ENCODE data around the gene MANEAL. TPM values are rescaled to one million over a fixed set of nuclear protein-coding genes. Genes with fewer than 3 reads are reported as not detected.

MANEAL gene
- total and polyA plus RNA-seq, 2 of the 4 experiments (the other 2 are of a cell fraction) = 0.54 to 0.55 TPM

GRCh38 chr1:37752213-37752582 lies 41.4 kb upstream of the MANEAL start:
- Histone ChIP-seq H3K79me1 (ENCODE audit: low read depth in 1 of 2, low read length in 2 of 2) (no peaks in the 10 kb centered on the region), H4K20me1 (ENCODE audit: insufficient read depth, low read length) (no peaks in the 10 kb centered on the region), H2AFZ (replicated peaks; ENCODE audit: low read length, poor library complexity) (no peak overlapping the region), H4K8ac (ENCODE audit: low read depth in 2 of 2, low read length in 2 of 2) (no peak overlapping the region), H3K18ac (ENCODE audit: low read depth, low read length) (no peak overlapping the region), H2AK9ac (replicated peaks; ENCODE audit: low read depth, low read length, poor library complexity) (no peak overlapping the region), H3K9me3 (ENCODE audit: control insufficient read depth, insufficient read depth, low read length) (no peaks in the 10 kb centered on the region), H2BK120ac (ENCODE audit: low read depth, low read length) (no peak overlapping the region), H3K4ac (ENCODE audit: low read depth, low read length) (no peak overlapping the region), H3K9me1 (ENCODE audit: insufficient read depth, low read length) (no peaks in the 10 kb centered on the region), H2BK15ac (ENCODE audit: low read depth, low read length) (no peak overlapping the region), H3K56ac (ENCODE audit: extremely low read depth, insufficient read depth, low read length) (no peak overlapping the region), H2BK20ac (ENCODE audit: low read depth, low read length) (no peak overlapping the region), H3K36me3 (ENCODE audit: control insufficient read depth, insufficient read depth, low read length) (no peaks in the 10 kb centered on the region), H3K14ac (replicated peaks; ENCODE audit: low read depth, low read length) (no peak overlapping the region), H4K5ac (ENCODE audit: low read depth, low read length) (no peak overlapping the region), H2AK5ac (ENCODE audit: low read depth, low read length) (no peak overlapping the region), H3K27me3 (ENCODE audit: control insufficient read depth, insufficient read depth, low read length) (peaks cover 31% of the 10 kb centered on the region), H3K27ac (ENCODE audit: insufficient read depth, low read length) (no peak overlapping the region), H3K23ac (ENCODE audit: low read depth, low read length) (no peak overlapping the region), H4K91ac (ENCODE audit: insufficient read depth, low read depth, low read length) (no peak overlapping the region), H2BK5ac (ENCODE audit: low read depth, low read length, poor library complexity, severe bottlenecking) (no peak overlapping the region), H3K4me3 (ENCODE audit: insufficient read depth, low read depth, low read length) (no peak overlapping the region), H3K4me2 (ENCODE audit: low read depth, low read length) (no peak overlapping the region), H3K9ac (ENCODE audit: low read depth, low read length) (no peak overlapping the region), H3K4me1 (ENCODE audit: control insufficient read depth, insufficient read depth, low read length) (no peaks in the 10 kb centered on the region)
- CTCF ChIA-PET = no interaction called here
- in situ Hi-C loops (cut with MboI; ENCODE audit: low sequenced_read_pairs) (no loop called here), dilution Hi-C loops (cut with HindIII; ENCODE audit: low sequenced_read_pairs, unreplicated experiment) (no loop called here), intact Hi-C loops (cut with micrococcal nuclease) (no loop called here)
- 47% methylated on average over 5 of the region's 11 CpGs; no CpG with 5 or more reads in 1 of the 2 experiments for WGBS, 2 experiments (ENCODE audit: extremely low coverage in 2 of 2, insufficient read length in 1 of 2)
- ATAC-seq (ENCODE audit: low read depth) = no peak
- POLR2A ChIA-PET (ENCODE audit: unreplicated experiment) = no interaction called here
- BruUV-seq (replicated peaks) = no TSS peak
- no peak for DNase-seq
- TF ChIP-seq RAD21 (IDR thresholded peaks at IDR 0.05; ENCODE audit: low read length) (no peak), BHLHE40 (IDR thresholded peaks at IDR 0.05; ENCODE audit: low read depth, low read length) (no peak), MAZ (IDR thresholded peaks at IDR 0.05; ENCODE audit: borderline replicate concordance, low read depth, low read length) (no peak), NFE2L2 (IDR thresholded peaks at IDR 0.05; ENCODE audit: low read depth, low read length) (no peak), CHD1 (IDR thresholded peaks at IDR 0.05; ENCODE audit: low read depth, low read length) (no peak), SMC3 (IDR thresholded peaks at IDR 0.05; ENCODE audit: low read depth, low read length) (no peak), CTCF (conservative IDR thresholded peaks at IDR 0.05; ENCODE audit: low read depth, low read length) (no peak), RFX5 (IDR thresholded peaks at IDR 0.05; ENCODE audit: low read depth, low read length) (no peak), CEBPB (IDR thresholded peaks at IDR 0.05; ENCODE audit: low read depth, low read length) (no peak), MXI1 (IDR thresholded peaks at IDR 0.05; ENCODE audit: borderline replicate concordance, low read depth, low read length) (no peak), RCOR1 (IDR thresholded peaks at IDR 0.05; ENCODE audit: insufficient replicate concordance, low read length) (no peak), ELK1 (IDR thresholded peaks at IDR 0.05; ENCODE audit: borderline replicate concordance, low read depth, low read length) (no peak), FOS (IDR thresholded peaks at IDR 0.05; ENCODE audit: low read depth, low read length) (no peak), USF2 (IDR thresholded peaks at IDR 0.05; ENCODE audit: low read depth, low read length) (no peak)
